ENCODE data around the gene IMMP2L. TPM values are rescaled to one million over a fixed set of nuclear protein-coding genes. Genes with fewer than 3 reads are reported as not detected.

IMMP2L gene
- total and polyA plus RNA-seq, 2 of the 8 experiments (the other 6 are each of a cell fraction or from before 2014, with no cell fraction given), result 2.3 to 10.1 TPM

DNA sequence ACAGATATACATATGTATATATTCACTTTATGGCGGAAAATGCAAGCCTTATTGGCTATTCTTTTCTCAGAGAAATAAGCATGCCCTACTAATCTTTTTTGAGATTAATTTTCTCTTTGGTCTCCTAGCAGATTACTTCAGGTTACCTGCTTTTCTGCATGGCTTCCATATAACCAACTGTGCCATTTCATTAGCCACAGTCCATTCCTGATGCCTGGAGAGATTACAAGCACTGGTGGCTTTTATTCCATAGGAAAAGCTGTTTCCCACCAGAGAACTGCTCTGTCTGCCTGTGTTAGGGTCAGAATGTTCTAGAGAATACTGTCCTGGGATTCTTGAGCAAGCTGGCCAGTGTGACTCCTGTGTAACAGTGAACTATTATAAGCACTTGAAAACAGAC, 411.6 kb downstream of the IMMP2L start:
- Histone ChIP-seq H3K23me2 (ENCODE audit: low read depth, low read length) (no peaks in the 10 kb centered on the region), H3K14ac (ENCODE audit: insufficient read length) (no peak overlapping the region), H2BK120ac (replicated peaks; ENCODE audit: low read depth, low read length) (no peak overlapping the region), H3K36me3 (ENCODE audit: control insufficient read depth in 2 of 4, insufficient read depth in 4 of 4, low read length in 3 of 4) (no peaks in the 10 kb centered on the region), H4K20me1 (replicated peaks in 1 of 2; ENCODE audit: control insufficient read depth in 1 of 2, insufficient read depth in 2 of 2, low read length in 2 of 2) (no peaks in the 10 kb centered on the region), H3K79me2 (ENCODE audit: control insufficient read depth in 1 of 2, insufficient read depth in 2 of 2, low read length in 2 of 2) (no peaks in the 10 kb centered on the region), H3K27me3 (replicated peaks in 1 of 4; ENCODE audit: control insufficient read depth in 3 of 4, extremely low read depth in 1 of 4, insufficient read depth in 3 of 4, low read length in 3 of 4) (no peaks in the 10 kb centered on the region), H2BK20ac (ENCODE audit: low read length) (no peak overlapping the region), H3K9me3 (ENCODE audit: insufficient read depth in 2 of 2, low read depth in 1 of 2, low read length in 1 of 2) (no peaks in the 10 kb centered on the region), H2BK5ac (ENCODE audit: low read depth, low read length) (no peak overlapping the region), H2BK12ac (ENCODE audit: low read depth, low read length) (no peak overlapping the region), H3K56ac (replicated peaks; ENCODE audit: insufficient read length, low read depth, low read length) (no peak overlapping the region), H2AFZ (ENCODE audit: low read length) (no peak overlapping the region), H3K4me1 (replicated peaks in 1 of 4; ENCODE audit: control insufficient read depth in 3 of 4, insufficient read depth in 4 of 4, low read length in 3 of 4) (no peaks in the 10 kb centered on the region), H3K79me1 (ENCODE audit: low read depth, low read length) (no peaks in the 10 kb centered on the region), H3K9ac (replicated peaks in 1 of 4; ENCODE audit: extremely low read depth in 1 of 4, low read depth in 3 of 4, low read length in 3 of 4) (no peak overlapping the region), H3K27ac (ENCODE audit: low read depth, low read length) (no peak overlapping the region), H2AK5ac (ENCODE audit: low read depth, low read length) (no peak overlapping the region), H4K8ac (ENCODE audit: extremely low read depth, insufficient read depth, low read length) (no peak overlapping the region), H4K91ac (replicated peaks; ENCODE audit: insufficient read length, low read length) (no peak overlapping the region), H3K4me3 (ENCODE audit: extremely low read depth in 1 of 4, insufficient read depth in 2 of 4, low read depth in 3 of 4, low read length in 4 of 4) (no peak overlapping the region), H3K18ac (ENCODE audit: extremely low read depth, low read length) (no peak overlapping the region), H3K23ac (ENCODE audit: insufficient read length) (no peak overlapping the region), H4K5ac (ENCODE audit: insufficient read length, low read depth, low read length) (no peak overlapping the region), H2BK15ac (ENCODE audit: low read length) (no peak overlapping the region), H3K4ac (replicated peaks; ENCODE audit: insufficient read length, low read depth, low read length) (no peak overlapping the region), H3K4me2 (ENCODE audit: insufficient read depth in 1 of 2, low read depth in 2 of 2, low read length in 2 of 2) (no peak overlapping the region)
- DNase-seq (ENCODE audit: low read depth in 1 of 2, low spot score in 2 of 2), result no peak
- WGBS, 2 experiments (ENCODE audit: extremely low coverage in 1 of 2, insufficient coverage in 1 of 2, insufficient read length in 1 of 2, insufficient replicate concordance in 2 of 2, low coverage in 1 of 2, low lambda C conversion rate in 2 of 2, missing lambda C conversion rate in 1 of 2), result 100% methylated on average over 1 of the region's 1 CpG; no CpG with 5 or more reads in 1 of the 2 experiments
- ChIA-PET POLR2A (ENCODE audit: partially characterized antibody) (no interaction called here), CTCF (ENCODE audit: partially characterized antibody) (no interaction called here)
- FAIRE-seq, result no peak
- TF ChIP-seq TEAD4 (IDR thresholded peaks at IDR 0.05; ENCODE audit: low read depth, low read length) (no peak), TBP (IDR thresholded peaks at IDR 0.05; ENCODE audit: low read depth, low read length) (no peak), SIX5 (IDR thresholded peaks at IDR 0.05; ENCODE audit: low read depth, low read length) (no peak), TCF12 (IDR thresholded peaks at IDR 0.05; ENCODE audit: low read depth, low read length) (no peak), BCL11A (IDR thresholded peaks at IDR 0.05; ENCODE audit: low read depth in 2 of 2, low read length in 2 of 2) (no peak), SUZ12 (IDR thresholded peaks at IDR 0.05; ENCODE audit: low read length) (no peak), CBX8 (IDR thresholded peaks at IDR 0.05; ENCODE audit: borderline replicate concordance, low read depth, low read length) (no peak), POLR2A (IDR thresholded peaks at IDR 0.05; ENCODE audit: control extremely low read depth in 1 of 2, low read depth in 2 of 2, low read length in 2 of 2) (no peak), ASH2L (IDR thresholded peaks at IDR 0.05; ENCODE audit: low read length) (no peak), CEBPB (IDR thresholded peaks at IDR 0.05; ENCODE audit: low read depth, low read length) (no peak), CREB1 (IDR thresholded peaks at IDR 0.05) (no peak)
- TF ChIP-seq, protein P1, sequence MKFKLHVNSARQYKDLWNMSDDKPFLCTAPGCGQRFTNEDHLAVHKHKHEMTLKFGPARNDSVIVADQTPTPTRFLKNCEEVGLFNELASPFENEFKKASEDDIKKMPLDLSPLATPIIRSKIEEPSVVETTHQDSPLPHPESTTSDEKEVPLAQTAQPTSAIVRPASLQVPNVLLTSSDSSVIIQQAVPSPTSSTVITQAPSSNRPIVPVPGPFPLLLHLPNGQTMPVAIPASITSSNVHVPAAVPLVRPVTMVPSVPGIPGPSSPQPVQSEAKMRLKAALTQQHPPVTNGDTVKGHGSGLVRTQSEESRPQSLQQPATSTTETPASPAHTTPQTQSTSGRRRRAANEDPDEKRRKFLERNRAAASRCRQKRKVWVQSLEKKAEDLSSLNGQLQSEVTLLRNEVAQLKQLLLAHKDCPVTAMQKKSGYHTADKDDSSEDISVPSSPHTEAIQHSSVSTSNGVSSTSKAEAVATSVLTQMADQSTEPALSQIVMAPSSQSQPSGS (IDR thresholded peaks at IDR 0.05; ENCODE audit: low read length), result no peak
- TF ChIP-seq, protein P2, sequence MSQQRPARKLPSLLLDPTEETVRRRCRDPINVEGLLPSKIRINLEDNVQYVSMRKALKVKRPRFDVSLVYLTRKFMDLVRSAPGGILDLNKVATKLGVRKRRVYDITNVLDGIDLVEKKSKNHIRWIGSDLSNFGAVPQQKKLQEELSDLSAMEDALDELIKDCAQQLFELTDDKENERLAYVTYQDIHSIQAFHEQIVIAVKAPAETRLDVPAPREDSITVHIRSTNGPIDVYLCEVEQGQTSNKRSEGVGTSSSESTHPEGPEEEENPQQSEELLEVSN (IDR thresholded peaks at IDR 0.05), result no peak
- TF ChIP-seq, protein P3, sequence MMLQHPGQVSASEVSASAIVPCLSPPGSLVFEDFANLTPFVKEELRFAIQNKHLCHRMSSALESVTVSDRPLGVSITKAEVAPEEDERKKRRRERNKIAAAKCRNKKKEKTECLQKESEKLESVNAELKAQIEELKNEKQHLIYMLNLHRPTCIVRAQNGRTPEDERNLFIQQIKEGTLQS (IDR thresholded peaks at IDR 0.05; ENCODE audit: insufficient read depth, low read depth, low read length), result no peak

Measured in H1 (cell line).